ENCODE measurements around the gene GRHL3. TPM values are rescaled to one million over a fixed set of nuclear protein-coding genes. Genes with fewer than 3 reads are reported as not detected.

GRHL3 gene
- total RNA-seq, 3 donors from 2014 or later: not detected

DNA sequence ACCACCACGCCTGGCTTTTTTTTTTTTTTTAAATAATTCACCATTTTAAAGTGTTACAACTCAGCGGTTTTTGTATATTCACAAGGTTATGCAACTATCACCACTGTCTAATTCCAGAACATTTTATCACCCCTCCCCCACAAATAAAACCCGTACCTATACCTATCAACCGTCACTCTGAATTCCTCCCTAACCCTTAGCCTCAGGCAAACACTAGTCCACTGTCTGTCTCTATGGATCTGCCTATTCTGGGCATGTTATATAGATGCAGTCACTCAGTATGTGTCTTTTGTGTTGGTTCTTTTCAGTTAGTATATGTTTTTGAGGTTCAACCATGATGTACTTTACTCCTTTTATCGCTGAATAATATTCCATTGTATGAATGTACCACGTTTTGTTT is 19.3 kb upstream of the GRHL3 start:
- ATAC-seq (no peak), DNase-seq (no peak)
- Mint-ChIP-seq H3K27me3 (ENCODE audit: low read depth) (peaks cover 21% of the 10 kb centered on the region), H3K9me3 (no peaks in the 10 kb centered on the region), H3K4me1 (ENCODE audit: low read depth) (no peaks in the 10 kb centered on the region), H3K36me3 (ENCODE audit: insufficient read depth) (no peaks in the 10 kb centered on the region), H3K4me3 (no peak overlapping the region)

DNA sequence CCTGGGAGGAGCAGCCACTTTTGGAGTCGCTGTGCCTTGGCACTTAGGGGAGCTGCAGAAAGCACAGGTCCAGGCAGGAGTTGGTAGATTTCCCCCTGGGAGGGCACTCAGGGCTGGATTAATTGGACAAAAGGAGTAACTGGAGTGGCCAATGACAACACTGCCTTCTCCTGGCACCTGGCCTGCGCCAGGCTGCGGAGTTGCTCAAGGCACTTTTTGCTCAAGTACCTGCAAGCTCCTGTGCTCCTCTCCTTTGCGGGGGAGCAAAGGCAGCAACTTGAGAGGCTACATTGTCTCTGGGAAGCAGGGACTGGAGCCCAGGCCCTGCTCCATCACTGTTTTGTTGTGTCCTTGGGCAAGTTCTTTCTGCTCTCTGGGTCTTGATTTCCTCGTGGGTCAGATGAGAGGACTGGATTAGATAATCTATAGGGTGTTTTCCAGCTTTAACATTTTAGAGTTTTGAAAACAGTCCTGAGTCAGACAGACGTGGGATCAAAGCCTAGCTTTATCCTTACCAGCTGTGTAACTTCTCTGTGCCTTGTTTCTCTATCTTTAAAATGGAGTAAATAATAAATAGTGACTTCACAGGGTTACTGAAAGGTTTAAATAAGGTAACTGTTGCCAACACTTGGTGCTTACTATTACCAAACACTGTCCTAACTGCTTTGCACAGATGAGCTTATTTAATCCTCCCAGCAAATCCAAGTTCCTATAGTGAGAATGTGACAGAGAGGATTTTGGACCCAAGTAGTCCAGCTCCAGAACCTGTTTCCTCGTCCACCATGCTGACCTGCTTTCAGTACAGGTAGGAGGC is 18.0 kb upstream of the GRHL3 start:
- H3K4me3 Mint-ChIP-seq: no peak overlapping the region
- no peaks in the 10 kb centered on the region for H3K36me3 Mint-ChIP-seq (ENCODE audit: insufficient read depth)
- H3K4me1 Mint-ChIP-seq (ENCODE audit: low read depth): no peaks in the 10 kb centered on the region
- DNase-seq (no peak), ATAC-seq (no peak)
- H3K27me3 Mint-ChIP-seq (ENCODE audit: low read depth): peaks cover 19% of the 10 kb centered on the region
- no peaks in the 10 kb centered on the region for H3K9me3 Mint-ChIP-seq

DNA sequence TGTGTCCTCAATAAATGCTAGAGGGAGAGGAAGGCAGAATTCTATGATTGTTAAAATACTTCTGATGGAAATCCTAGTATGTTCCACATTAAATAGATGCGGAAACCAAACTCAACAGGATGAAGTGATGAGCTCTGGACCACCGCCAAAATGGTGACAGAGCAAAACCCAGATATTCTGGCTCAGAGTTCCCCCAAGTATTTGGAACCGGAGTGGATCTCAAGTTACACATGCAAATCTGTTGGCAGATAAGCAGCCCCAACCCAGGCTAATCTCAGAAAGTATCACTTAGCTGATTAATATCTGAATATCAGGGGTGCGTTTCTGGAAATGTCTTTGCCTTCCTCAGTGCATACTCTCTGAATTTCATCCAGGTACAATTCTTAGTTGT is 17.4 kb upstream of the GRHL3 start:
- no peak overlapping the region for H3K4me3 Mint-ChIP-seq
- H3K4me1 Mint-ChIP-seq (ENCODE audit: low read depth): no peaks in the 10 kb centered on the region
- peaks cover 17% of the 10 kb centered on the region for H3K27me3 Mint-ChIP-seq (ENCODE audit: low read depth)
- ATAC-seq (no peak), DNase-seq (no peak)
- H3K9me3 Mint-ChIP-seq: no peaks in the 10 kb centered on the region
- no peaks in the 10 kb centered on the region for H3K36me3 Mint-ChIP-seq (ENCODE audit: insufficient read depth)

DNA sequence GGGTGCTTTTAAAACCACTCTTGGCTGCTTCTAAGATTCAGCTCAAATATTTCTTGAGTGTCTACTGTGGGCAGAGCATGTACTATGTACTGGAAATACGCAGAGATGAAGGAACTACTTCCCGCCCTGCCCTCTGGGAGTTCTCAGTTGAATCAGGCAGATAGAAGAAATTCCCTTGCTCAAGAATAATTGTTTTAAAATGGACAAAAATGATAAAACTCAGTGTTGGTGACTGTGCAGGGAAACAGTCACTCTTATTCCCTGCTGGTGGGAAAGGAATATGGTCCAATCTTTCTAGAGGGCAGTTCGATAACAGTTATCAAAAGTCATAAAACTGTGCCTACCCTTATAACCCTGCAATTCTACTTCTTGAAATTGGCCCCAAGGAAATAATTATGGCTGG is 16.9 kb upstream of the GRHL3 start:
- peaks cover 17% of the 10 kb centered on the region for H3K27me3 Mint-ChIP-seq (ENCODE audit: low read depth)
- no peaks in the 10 kb centered on the region for H3K36me3 Mint-ChIP-seq (ENCODE audit: insufficient read depth)
- no peak for ATAC-seq
- H3K9me3 Mint-ChIP-seq: no peaks in the 10 kb centered on the region
- no peak for DNase-seq
- H3K4me3 Mint-ChIP-seq: no peak overlapping the region
- H3K4me1 Mint-ChIP-seq (ENCODE audit: low read depth): no peaks in the 10 kb centered on the region

DNA sequence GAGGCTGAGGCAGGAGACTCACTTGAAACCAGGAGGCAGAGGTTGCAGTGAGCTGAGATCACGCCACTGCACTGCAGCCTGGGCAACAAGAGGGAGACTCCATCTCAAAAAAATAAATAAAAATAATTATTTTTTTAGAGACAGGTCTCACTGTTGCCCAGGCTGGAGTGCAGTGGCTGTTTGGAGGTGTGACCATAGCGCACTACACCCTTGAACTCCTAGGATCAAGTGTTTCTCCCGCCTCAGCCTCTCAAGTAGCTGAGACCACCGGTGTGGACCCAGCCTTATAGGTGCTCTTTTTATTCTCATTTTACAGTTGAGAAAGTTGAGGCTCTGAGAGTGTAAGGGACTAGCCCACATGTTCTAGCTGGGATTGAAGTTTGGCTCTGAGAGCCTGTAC is 15.6 kb upstream of the GRHL3 start:
- Mint-ChIP-seq H3K27me3 (ENCODE audit: low read depth) (peaks cover 20% of the 10 kb centered on the region), H3K4me3 (no peak overlapping the region), H3K4me1 (ENCODE audit: low read depth) (no peaks in the 10 kb centered on the region), H3K36me3 (ENCODE audit: insufficient read depth) (no peaks in the 10 kb centered on the region), H3K9me3 (no peaks in the 10 kb centered on the region)
- DNase-seq (no peak), ATAC-seq (no peak)

DNA sequence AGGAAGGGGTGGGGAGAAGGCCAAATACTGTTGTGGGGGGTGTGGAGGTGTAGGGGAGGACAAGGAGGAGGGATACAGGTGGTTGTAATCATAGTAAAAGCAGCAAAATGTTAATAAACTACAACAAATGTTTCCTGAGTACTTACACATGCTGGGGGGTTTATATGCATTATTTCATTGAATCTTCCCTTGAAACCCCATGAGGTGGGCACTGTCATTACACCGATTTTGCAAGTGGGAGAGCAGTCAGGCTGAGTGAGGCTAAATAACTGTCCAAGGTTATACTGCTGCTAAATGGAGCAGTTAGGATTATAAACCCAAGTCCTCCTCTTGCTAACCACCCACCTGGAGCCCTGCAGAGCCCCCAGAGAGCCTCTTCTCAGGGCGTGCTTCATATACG is 14.4 kb upstream of the GRHL3 start:
- no peaks in the 10 kb centered on the region for H3K4me1 Mint-ChIP-seq (ENCODE audit: low read depth)
- H3K9me3 Mint-ChIP-seq: no peaks in the 10 kb centered on the region
- H3K4me3 Mint-ChIP-seq: no peak overlapping the region
- no peaks in the 10 kb centered on the region for H3K36me3 Mint-ChIP-seq (ENCODE audit: insufficient read depth)
- no peak for ATAC-seq
- DNase-seq: no peak
- peaks cover 20% of the 10 kb centered on the region for H3K27me3 Mint-ChIP-seq (ENCODE audit: low read depth)

DNA sequence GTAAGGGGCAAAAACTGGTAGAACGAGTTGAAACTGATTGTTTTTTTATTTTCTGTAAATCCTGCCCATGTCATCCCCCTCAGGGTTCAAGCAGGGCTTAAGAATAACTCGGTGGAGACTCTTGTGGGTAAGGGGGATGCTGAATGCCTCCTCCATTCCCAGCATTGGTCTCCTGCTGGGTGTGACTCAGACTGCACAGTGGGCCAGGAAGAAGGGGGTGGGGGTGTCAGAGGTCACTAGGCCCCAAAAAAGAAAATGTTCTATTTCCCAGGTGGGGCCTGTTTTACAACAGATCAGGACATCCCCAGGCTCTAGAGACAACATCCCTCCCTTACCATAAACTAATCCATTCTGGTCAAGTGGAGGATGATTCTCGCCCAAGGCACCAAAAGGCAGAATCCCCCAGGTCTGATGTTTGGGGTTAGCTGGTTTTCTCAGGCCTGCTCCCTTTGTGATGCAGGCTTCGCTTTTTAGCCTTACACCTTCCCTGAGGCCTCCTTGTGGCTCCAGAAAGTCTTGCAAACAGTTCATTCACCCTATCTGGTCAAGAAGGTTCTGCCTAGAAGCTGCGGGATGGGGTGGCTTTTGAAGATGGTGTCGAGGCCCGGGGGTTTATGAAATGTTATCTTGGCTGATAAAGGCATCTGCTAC is 10.7 kb upstream of the GRHL3 start:
- Mint-ChIP-seq H3K4me1 (ENCODE audit: low read depth) (no peaks in the 10 kb centered on the region), H3K4me3 (no peak overlapping the region), H3K9me3 (no peaks in the 10 kb centered on the region), H3K36me3 (ENCODE audit: insufficient read depth) (no peaks in the 10 kb centered on the region), H3K27me3 (ENCODE audit: low read depth) (peaks cover 14% of the 10 kb centered on the region)
- no peak for ATAC-seq
- no peak for DNase-seq

DNA sequence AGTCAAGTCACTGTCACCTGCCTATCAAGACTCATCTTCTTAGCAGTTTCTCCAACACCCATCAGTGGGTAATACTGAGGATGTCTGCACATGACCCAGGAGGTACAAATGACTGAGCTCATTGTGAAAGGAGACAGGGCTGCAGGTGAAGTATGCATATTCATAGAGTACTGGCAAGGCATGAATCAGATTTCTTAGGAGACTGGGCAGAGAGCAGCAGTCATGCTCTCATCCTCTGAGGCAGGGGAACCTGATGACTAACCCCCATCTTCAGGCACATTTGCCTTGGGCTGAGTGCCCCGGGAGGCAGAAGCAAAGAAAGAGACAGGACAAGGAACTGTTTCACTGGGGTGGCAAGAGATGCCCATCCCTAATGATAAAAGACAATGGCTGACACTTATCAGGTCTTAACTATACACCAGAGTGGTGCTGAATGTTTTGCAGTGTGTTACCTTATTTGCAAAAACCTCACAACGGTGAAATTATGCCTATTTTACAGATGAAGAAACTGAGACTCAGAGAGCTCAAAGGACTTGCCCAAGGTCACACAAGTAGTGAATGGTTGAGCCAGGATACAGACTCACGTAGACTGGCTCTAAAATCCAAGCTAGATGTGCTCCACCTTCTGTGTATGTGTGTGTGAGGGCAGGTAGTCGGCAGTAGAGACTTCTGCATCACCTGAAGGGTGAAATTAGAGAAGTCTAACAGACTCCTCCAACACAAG is 9.2 kb upstream of the GRHL3 start:
- no peak overlapping the region for H3K4me3 Mint-ChIP-seq
- ATAC-seq (peak; percentile 95 to 96), DNase-seq (no peak)
- H3K9me3 Mint-ChIP-seq: no peaks in the 10 kb centered on the region
- H3K36me3 Mint-ChIP-seq (ENCODE audit: insufficient read depth): no peaks in the 10 kb centered on the region
- H3K4me1 Mint-ChIP-seq (ENCODE audit: low read depth): no peaks in the 10 kb centered on the region
- peaks cover 14% of the 10 kb centered on the region for H3K27me3 Mint-ChIP-seq (ENCODE audit: low read depth)

DNA sequence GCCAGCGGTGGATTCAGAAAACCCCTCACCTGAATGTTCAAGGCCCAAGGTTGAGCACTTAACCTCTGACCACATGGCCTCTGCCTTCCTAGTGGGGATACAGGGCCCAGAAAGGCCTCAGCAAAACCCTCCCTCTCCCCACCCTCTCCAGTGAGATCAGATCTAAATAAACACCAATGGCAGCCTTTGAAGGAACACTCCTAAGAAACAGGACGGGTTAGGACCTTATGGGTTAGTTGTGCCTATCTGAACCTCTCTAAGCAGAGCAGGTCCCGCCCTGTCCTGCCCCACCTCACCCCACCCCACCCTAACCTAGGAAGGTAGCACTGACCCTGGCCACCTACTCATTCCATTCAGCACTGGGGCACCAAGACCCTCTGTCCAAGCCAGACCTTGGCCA is 7.9 kb upstream of the GRHL3 start:
- Mint-ChIP-seq H3K4me3 (no peak overlapping the region), H3K9me3 (no peaks in the 10 kb centered on the region), H3K27me3 (ENCODE audit: low read depth) (peaks cover 17% of the 10 kb centered on the region), H3K36me3 (ENCODE audit: insufficient read depth) (no peaks in the 10 kb centered on the region), H3K4me1 (ENCODE audit: low read depth) (no peaks in the 10 kb centered on the region)
- ATAC-seq (no peak), DNase-seq (no peak)

DNA sequence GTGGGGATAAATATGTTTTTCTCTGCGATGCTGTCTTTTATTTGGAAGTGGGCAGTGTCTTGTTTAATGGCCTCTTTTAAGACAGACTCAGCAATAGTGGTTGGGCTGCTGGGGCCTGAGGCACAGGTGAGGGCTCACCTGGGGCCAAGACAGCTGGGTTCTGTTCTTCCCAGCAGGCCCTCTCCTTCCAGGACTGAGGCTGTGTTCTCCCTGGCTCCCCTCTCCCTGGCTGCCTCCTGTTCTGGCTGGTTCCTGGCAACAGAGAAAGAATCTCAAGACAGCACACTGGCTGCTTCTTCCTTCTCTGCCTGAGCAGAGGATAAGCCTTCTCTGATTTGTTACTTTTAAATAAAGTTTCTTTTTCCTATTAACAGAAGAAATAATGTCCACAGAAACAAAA is 7.4 kb upstream of the GRHL3 start:
- H3K9me3 Mint-ChIP-seq: no peaks in the 10 kb centered on the region
- H3K4me3 Mint-ChIP-seq: no peak overlapping the region
- no peak for DNase-seq
- no peaks in the 10 kb centered on the region for H3K36me3 Mint-ChIP-seq (ENCODE audit: insufficient read depth)
- peaks cover 17% of the 10 kb centered on the region for H3K27me3 Mint-ChIP-seq (ENCODE audit: low read depth)
- no peaks in the 10 kb centered on the region for H3K4me1 Mint-ChIP-seq (ENCODE audit: low read depth)
- no peak for ATAC-seq

DNA sequence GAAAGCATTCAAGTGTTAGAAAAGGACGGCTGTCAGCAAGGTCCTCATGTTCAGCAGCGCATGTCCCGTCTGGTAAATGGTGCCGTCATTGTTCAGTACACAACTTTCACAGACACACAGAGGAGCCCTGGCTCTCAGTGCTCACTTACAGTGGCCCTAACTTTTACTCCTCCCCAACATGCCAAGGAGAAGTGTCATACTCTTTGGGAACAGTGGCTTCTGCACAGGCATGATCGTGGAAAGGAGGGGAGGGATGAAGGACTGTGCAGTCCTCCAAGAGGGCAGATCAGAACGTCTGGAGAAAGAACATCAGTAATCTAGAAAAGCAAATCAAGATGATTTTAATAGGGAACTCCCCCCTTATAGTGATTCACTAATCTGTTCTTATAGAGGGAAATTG is 3.8 kb upstream of the GRHL3 start:
- DNase-seq (no peak), ATAC-seq (no peak)
- H3K36me3 Mint-ChIP-seq (ENCODE audit: insufficient read depth): no peaks in the 10 kb centered on the region
- no peak overlapping the region for H3K4me3 Mint-ChIP-seq
- H3K4me1 Mint-ChIP-seq (ENCODE audit: low read depth): peaks cover 22% of the 10 kb centered on the region
- H3K9me3 Mint-ChIP-seq: no peaks in the 10 kb centered on the region
- peaks cover 43% of the 10 kb centered on the region for H3K27me3 Mint-ChIP-seq (ENCODE audit: low read depth)

DNA sequence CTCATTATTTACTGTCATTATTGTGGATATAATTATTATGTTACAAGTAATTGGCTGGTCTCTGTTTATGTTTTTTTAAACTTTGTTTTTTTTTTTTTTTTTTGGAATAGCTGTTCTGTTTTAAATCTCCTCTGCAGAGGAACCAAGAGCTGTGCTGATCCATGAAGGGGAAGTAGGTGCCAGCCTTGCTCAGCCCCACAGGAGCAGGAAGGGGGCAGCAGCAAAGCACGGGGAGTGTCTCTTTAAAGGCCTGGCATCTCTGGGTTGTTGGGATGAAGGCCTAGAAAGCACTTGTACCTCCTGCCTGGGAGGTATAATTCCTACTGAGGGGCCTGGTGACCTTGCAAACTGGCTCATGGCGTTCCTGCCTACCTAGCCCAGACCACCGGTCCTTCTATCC is 2.5 kb upstream of the GRHL3 start:
- Mint-ChIP-seq H3K36me3 (ENCODE audit: insufficient read depth) (no peaks in the 10 kb centered on the region), H3K4me3 (no peak overlapping the region), H3K4me1 (ENCODE audit: low read depth) (peaks cover 34% of the 10 kb centered on the region), H3K27me3 (ENCODE audit: low read depth) (peaks cover 54% of the 10 kb centered on the region), H3K9me3 (no peaks in the 10 kb centered on the region)
- DNase-seq (no peak), ATAC-seq (no peak)

DNA sequence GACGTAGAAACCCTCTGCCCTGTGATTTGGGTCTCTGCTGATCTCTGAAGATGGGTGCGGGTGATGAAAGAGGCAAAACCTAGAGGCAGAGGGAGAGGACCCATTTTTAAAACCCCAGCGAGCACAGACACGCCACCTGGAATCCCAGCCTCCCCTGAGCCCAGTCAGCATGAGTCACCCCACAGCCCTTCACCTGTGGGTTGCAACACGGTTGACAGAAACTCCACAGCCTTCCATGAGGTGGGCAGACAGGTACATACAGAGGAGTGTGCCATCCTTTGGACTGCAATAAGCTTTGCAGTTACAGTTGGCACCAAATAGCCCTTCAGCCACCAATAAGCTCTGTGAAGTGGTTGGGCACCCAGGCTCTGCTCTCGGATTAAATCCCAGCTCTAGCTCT is 2.1 kb upstream of the GRHL3 start:
- Mint-ChIP-seq H3K4me3 (no peak overlapping the region), H3K36me3 (ENCODE audit: insufficient read depth) (no peaks in the 10 kb centered on the region), H3K27me3 (ENCODE audit: low read depth) (peaks cover 54% of the 10 kb centered on the region), H3K9me3 (no peaks in the 10 kb centered on the region), H3K4me1 (ENCODE audit: low read depth) (peaks cover 34% of the 10 kb centered on the region)
- ATAC-seq: no peak
- DNase-seq: no peak

DNA sequence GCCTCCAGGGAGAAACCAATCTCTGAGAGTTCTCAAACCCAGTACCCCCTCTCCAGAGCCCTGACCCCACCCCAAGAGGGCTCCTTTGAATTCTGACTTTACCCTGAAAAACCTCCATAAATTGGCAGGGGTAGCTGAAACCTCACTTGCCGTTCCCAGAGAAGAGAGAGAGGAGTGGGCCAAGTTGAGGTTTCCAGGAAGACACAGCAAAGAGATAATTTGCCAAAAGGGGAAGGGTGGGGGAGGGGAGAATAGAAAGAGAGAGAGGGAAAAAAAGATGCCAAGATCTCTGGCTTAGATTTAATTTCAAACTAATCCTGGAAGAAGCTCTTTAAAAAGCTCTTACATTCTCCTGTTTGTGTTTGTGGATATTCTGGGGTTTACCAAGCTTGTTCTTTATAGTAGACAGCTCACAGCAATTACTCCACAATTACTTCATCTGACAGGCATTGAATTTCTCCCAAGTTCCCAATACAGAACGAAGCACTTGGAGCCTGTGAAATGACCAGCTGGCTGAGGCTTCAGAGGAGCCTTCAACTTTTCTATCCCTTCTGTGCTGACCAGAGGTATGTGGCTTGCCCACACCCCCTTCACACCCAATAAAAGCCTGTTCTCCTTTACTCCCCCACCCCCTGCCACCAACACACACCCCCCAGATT is 1.1 kb upstream of the GRHL3 start:
- no peak for DNase-seq
- H3K9me3 Mint-ChIP-seq: no peaks in the 10 kb centered on the region
- no peak overlapping the region for H3K4me3 Mint-ChIP-seq
- peaks cover 56% of the 10 kb centered on the region for H3K27me3 Mint-ChIP-seq (ENCODE audit: low read depth)
- no peak for ATAC-seq
- peaks cover 41% of the 10 kb centered on the region for H3K4me1 Mint-ChIP-seq (ENCODE audit: low read depth)
- H3K36me3 Mint-ChIP-seq (ENCODE audit: insufficient read depth): no peaks in the 10 kb centered on the region
